K562 (cell line): ENCODE measurements around the gene ITPR3. TPM values are rescaled to one million over a fixed set of nuclear protein-coding genes. Genes with fewer than 3 reads are reported as not detected.

Experiments used
- ATAC-seq: fragments of 200-7000 bp; cut with Tn5 transposase; 3 replicates; pipeline ENCODE4 v1.9.1; 2020; ENCODE audit warnings: moderate library complexity
- BruUV-seq: library from RNA; stranded (reverse); fragments of 400-500 nt; replicated peaks from 2 replicates; lab custom pipeline; 2021; lab: Mats Ljungman, UMichigan
- CTCF ChIA-PET: fragments of 300-600 bp; formaldehyde crosslinking; extraction: SDS; loops from one replicate; lab custom pipeline; 2021; ENCODE audit warnings: low intra/inter-chr PET ratio; lab: Yijun Ruan, JAX
- POLR2A ChIA-PET: fragments of 300-600, 350-650 bp; sonication (Branson Sonifier 250); formaldehyde crosslinking; extraction: SDS; loops from one replicate; lab custom pipeline; 2021; ENCODE audit warnings: antibody characterized with exemption, inconsistent platforms; lab: Yijun Ruan, JAX
- DNase-seq, 4 experiments: peaks; one replicate each; pipeline versions ENCODE4 v3.0.0 to v3.0.0-alpha.2; 2011 to 2018; ENCODE audit warnings: low spot score in 3 of 4, mixed read lengths in 3 of 4; ENCODE audit errors: extremely low read depth in 1 of 4
- FAIRE-seq: peaks from 2 replicates; lab custom pipeline; 2011; peaks lifted over from hg19 to GRCh38; lab: Jason Lieb, UNC
- H2AFZ ChIP-seq: 2 replicates; pipeline ENCODE4 v1.6.0; 2011; ENCODE audit warnings: low read depth, low read length, control low read depth, inconsistent platforms
- H3K27ac ChIP-seq: fragments of 200-600 bp; 3 replicates; pipeline ENCODE4 v1.8.0; 2011; ENCODE audit warnings: low read depth, mild to moderate bottlenecking, control low read depth, inconsistent platforms, low read length, moderate library complexity, mixed read lengths; ENCODE audit errors: extremely low read depth
- H3K27me3 ChIP-seq, 2 experiments: fragments of 300-600 bp in 1 of 2; 2 replicates in 1 of 2; 3 replicates in 1 of 2; pipeline versions ENCODE4 v1.6.0 to v1.8.0; 2011; ENCODE audit warnings: inconsistent platforms in 2 of 2, low read length in 2 of 2, mild to moderate bottlenecking in 1 of 2, mixed read lengths in 1 of 2, moderate library complexity in 1 of 2; ENCODE audit not compliant: control insufficient read depth in 2 of 2, insufficient read depth in 2 of 2
- H3K36me3 ChIP-seq: fragments of 300-600 bp; 3 replicates; pipeline ENCODE4 v1.8.0; 2011; ENCODE audit warnings: mild to moderate bottlenecking, low read length, inconsistent platforms; ENCODE audit not compliant: control insufficient read depth, insufficient read depth
- H3K4me1 ChIP-seq, 2 experiments: fragments of 200-600 bp in 1 of 2; replicated peaks in 1 of 2; 2 replicates in 1 of 2; 3 replicates in 1 of 2; pipeline versions ENCODE4 v1.5.1 to v1.8.0; 2011; ENCODE audit warnings: inconsistent platforms in 2 of 2, low read length in 2 of 2, mild to moderate bottlenecking in 1 of 2, mixed read lengths in 1 of 2, moderate library complexity in 1 of 2; ENCODE audit not compliant: control insufficient read depth in 2 of 2, insufficient read depth in 2 of 2
- H3K4me2 ChIP-seq: 2 replicates; pipeline ENCODE4 v1.6.1; 2011; ENCODE audit warnings: low read length, control low read depth, inconsistent platforms, mixed read lengths; ENCODE audit not compliant: insufficient read depth
- H3K4me3 ChIP-seq: fragments of 200-600 bp; sonication (generic), shearing (Covaris generic); 2 replicates; pipeline ENCODE4 v1.5.1; 2016; ENCODE audit warnings: control low read depth, inconsistent platforms
- H3K79me2 ChIP-seq: fragments of 200-600 bp; 3 replicates; pipeline ENCODE4 v1.8.0; 2011; ENCODE audit warnings: low read length, inconsistent platforms; ENCODE audit not compliant: control insufficient read depth, insufficient read depth
- H3K9ac ChIP-seq, 2 experiments: 2 replicates each; pipeline versions ENCODE4 v1.6.0 to v1.6.1; 2011; ENCODE audit warnings: low read depth in 2 of 2, low read length in 2 of 2, control low read depth in 1 of 2, inconsistent platforms in 1 of 2, mild to moderate bottlenecking in 1 of 2, mixed read lengths in 1 of 2; ENCODE audit not compliant: insufficient read depth in 1 of 2
- H3K9me1 ChIP-seq: one replicate; pipeline ENCODE4 v1.6.0; 2011; ENCODE audit warnings: inconsistent platforms, mild to moderate bottlenecking, low read length, moderate library complexity; ENCODE audit not compliant: control insufficient read depth, insufficient read depth
- H3K9me3 ChIP-seq: replicated peaks from 2 replicates; pipeline ENCODE4 v1.5.1; 2011; ENCODE audit warnings: low read depth, low read length, inconsistent platforms; ENCODE audit not compliant: control insufficient read depth, insufficient read depth
- H4K20me1 ChIP-seq: replicated peaks from 2 replicates; pipeline ENCODE4 v1.6.1; 2011; ENCODE audit warnings: low read length, inconsistent platforms, mixed read lengths; ENCODE audit not compliant: control insufficient read depth, insufficient read depth
- ATF2 ChIP-seq: sonication (generic); formaldehyde crosslinking; IDR thresholded peaks from 2 replicates; pipeline ENCODE4 v1.8.1; 2022; ENCODE audit warnings: missing genetic modification reagents
- BRCA1 ChIP-seq, 2 experiments: fragments of 450-650 bp in 1 of 2; sonication (generic) in 1 of 2; formaldehyde crosslinking in 1 of 2; IDR thresholded peaks; 2 replicates each; pipeline versions ENCODE4 v1.5.0 to v1.6.1; 2017 to 2020; ENCODE audit warnings: mild to moderate bottlenecking in 1 of 2, missing genetic modification reagents in 1 of 2
- CAMTA2 ChIP-seq: fragments of 250-450 bp; sonication (Bioruptor Pico); conservative IDR thresholded peaks from 2 replicates; pipeline ENCODE4 v1.5.1; 2022
- FOXK2 ChIP-seq, 2 experiments: fragments of 450-650 bp; IDR thresholded peaks in 1 of 2; conservative IDR thresholded peaks in 1 of 2; 2 replicates each; pipeline ENCODE4 v1.6.1; 2016; ENCODE audit warnings: low read depth in 2 of 2, mild to moderate bottlenecking in 1 of 2
- FOXP1 ChIP-seq: sonication (generic); formaldehyde crosslinking; IDR thresholded peaks from 2 replicates; pipeline ENCODE4 v1.8.0; 2022; ENCODE audit warnings: mild to moderate bottlenecking, missing genetic modification reagents
- WHSC1 ChIP-seq: IDR thresholded peaks from one replicate; pipeline ENCODE4 v1.6.1; 2012; ENCODE audit warnings: low read length, control low read depth, inconsistent platforms
- ZNF316 ChIP-seq: fragments of 450-650 bp; IDR thresholded peaks from 2 replicates; pipeline ENCODE4 v1.6.1; 2016
- ZNF583 ChIP-seq: fragments of 250-450 bp; sonication (Bioruptor Pico); IDR thresholded peaks from 2 replicates; pipeline ENCODE4 v1.4.0; 2020
- WGBS: fragments of 100-300 bp; shearing (Covaris generic); methylation state at CpG from one replicate; pipeline ENCODE4 v1.1.6; 2016; ENCODE audit warnings: low coverage, mixed read lengths; ENCODE audit not compliant: insufficient coverage; ENCODE audit errors: missing lambda C conversion rate; 5-methylcytosine and 5-hydroxymethylcytosine counted together
- in situ Hi-C: fragments of 300-500 bp; cut with MboI; formaldehyde crosslinking; loops from 4 replicates; pipeline ENCODE4 v1.15.0; 2018; ENCODE audit warnings: inconsistent platforms, mixed read lengths
- intact Hi-C: fragments of 100-400 bp; cut with micrococcal nuclease; formaldehyde crosslinking; loops from 2 replicates; pipeline ENCODE4 v1.14.2; 2022
- polyA plus RNA-seq, 8 experiments: library from polyadenylated mRNA; depleted of rRNA in 4 of 8; stranded (reverse) in 5 of 8; unstranded in 3 of 8; fragments of >200 nt; fragmentation: Nextera tagmentation in 2 of 8; fragmentation: Illumina TruSeq in 1 of 8; extraction: Ambion mirVana in 2 of 8; extraction: Trizol in 1 of 8; gene quantifications; 2 replicates each; pipeline versions ENCODE4 v1.2.1 to v1.2.3, GENCODE V29; 2011 to 2014; ENCODE audit warnings: inconsistent platforms in 1 of 8, missing spikeins in 1 of 8
- total RNA-seq, 7 experiments: library from RNA; depleted of rRNA in 6 of 7; stranded (reverse); fragments of >200 nt in 6 of 7; fragmentation: Illumina TruSeq in 2 of 7; extraction: Trizol in 2 of 7; gene quantifications; 2 replicates each; pipeline versions ENCODE4 v1.2.1 to v1.2.3, GENCODE V29; 2011 to 2021; ENCODE audit warnings: low replicate concordance in 1 of 7

ITPR3 gene
- total and polyA plus RNA-seq, 9 of the 15 experiments (the other 6 are each of a cell fraction or from before 2014, with no cell fraction given), result 0.39 to 35.7 (median 13.2) TPM

- Histone ChIP-seq H3K27ac (no peak overlapping the region), H3K4me2 (no peak overlapping the region), H3K9me3 (no peaks in the 10 kb centered on the region), H3K4me3 (no peak overlapping the region), H3K79me2 (no peaks in the 10 kb centered on the region), H3K9ac (peak overlapping the region in 1 of 2 experiments; percentile 55; a peak in 1 of 4 replicates), H3K4me1 (peaks cover 0 to 10% of the 10 kb centered on the region in 2 experiments; a peak in 3 of 5 replicates), H3K36me3 (no peaks in the 10 kb centered on the region), H4K20me1 (no peaks in the 10 kb centered on the region), H2AFZ (no peak overlapping the region), H3K9me1 (no peaks in the 10 kb centered on the region), H3K27me3 (peaks cover 11 to 29% of the 10 kb centered on the region in 2 experiments)
- POLR2A ChIA-PET, result interaction anchor here (1.0 to 1.8 kb wide), 4 partner anchors 9 to 27 kb away, joined by 3 to 5 read pairs (median 4); no protein-coding TSS in a partner anchor
- in situ Hi-C loops (no loop called here), intact Hi-C loops (no loop called here)
- WGBS, result 10% methylated on average over 4 of the region's 4 CpGs
- TF ChIP-seq BRCA1 (IDR thresholded peaks at IDR 0.05) (no peak), BRCA1 (CRISPR knock-in tag; IDR thresholded peaks at IDR 0.05) (0 out of 2 replicates have a peak, but pooled peaks have one; percentile 44), WHSC1 (no peak), ZNF316 (peak; percentile 41; the same call in 1 of the 2 replicates)
- ATAC-seq (no peak), FAIRE-seq (no peak), DNase-seq (no peak)
- BruUV-seq, result no TSS peak
- CTCF ChIA-PET, result no interaction called here
Observed at GRCh38 chr6:33597551-33598322, 23.4 kb upstream of the ITPR3 start.

- POLR2A ChIA-PET, result no interaction called here
- no peak overlapping the region for H3K27ac ChIP-seq
Observed at GRCh38 chr6:33599413-33599938, 21.6 kb upstream of the ITPR3 start.

More at GRCh38 chr6:33599413-33599938, 21.6 kb upstream of the ITPR3 start:
- WGBS, result 13% methylated on average over 9 of the region's 9 CpGs
- Histone ChIP-seq H2AFZ (no peak overlapping the region), H3K9me3 (no peaks in the 10 kb centered on the region), H3K4me3 (no peak overlapping the region), H3K36me3 (no peaks in the 10 kb centered on the region), H3K9ac (peak overlapping the region in 1 of 2 experiments; percentile 61; a peak in 1 of 4 replicates), H3K27me3 (peaks cover 16 to 36% of the 10 kb centered on the region in 2 experiments), H3K4me2 (no peak overlapping the region), H3K9me1 (no peaks in the 10 kb centered on the region), H3K79me2 (no peaks in the 10 kb centered on the region), H4K20me1 (no peaks in the 10 kb centered on the region), H3K4me1 (peaks cover 0 to 3% of the 10 kb centered on the region in 2 experiments; a peak in 1 of 5 replicates)
- in situ Hi-C loops, result no loop called here
- CTCF ChIA-PET, result no interaction called here
- no TSS peak for BruUV-seq
- ATAC-seq (no peak), FAIRE-seq (no peak), DNase-seq (no peak)
- intact Hi-C loops, result no loop called here
- TF ChIP-seq ZNF583 (CRISPR knock-in tag) (no peak), FOXK2 (conservative IDR thresholded peaks at IDR 0.05 in 1 of 2, IDR thresholded peaks at IDR 0.05 in 1 of 2; ENCODE audit: low read depth in 2 of 2) (no peak), FOXP1 (CRISPR knock-in tag) (no peak), CAMTA2 (CRISPR knock-in tag) (no peak), ATF2 (CRISPR knock-in tag) (0 out of 2 replicates have a peak, but pooled peaks have one; percentile 31)
- TF ChIP-seq, all 486 proteins: peak for 1
